GM19193 (cell line): ENCODE results near the gene ATG12.

ENCODE experiments used
- POLR2A ChIP-seq: IDR thresholded peaks from 4 replicates; pipeline ENCODE4 v1.6.1; 2011; ENCODE audit not compliant: insufficient read depth, insufficient read length; ENCODE audit errors: extremely low read depth

ATG12 gene

DNA sequence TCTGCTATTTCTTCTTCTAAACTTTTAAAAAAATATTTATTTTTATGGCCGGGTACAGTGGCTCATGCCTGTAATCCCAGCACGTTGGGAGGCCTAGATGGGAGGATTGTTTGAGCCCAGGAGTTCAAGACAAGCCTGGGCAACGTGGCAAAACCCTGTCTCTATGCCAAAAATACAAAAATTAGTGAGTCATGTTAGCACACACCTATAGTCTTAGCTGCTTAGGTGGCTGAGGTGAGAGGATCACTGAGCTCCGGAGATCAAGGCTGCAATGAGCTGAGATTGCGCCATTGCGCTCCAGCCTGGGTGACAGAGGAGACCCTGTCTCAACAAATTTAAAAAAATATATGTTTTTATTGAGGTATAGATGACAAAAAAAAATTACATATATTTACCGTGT, 5.9 kb upstream of the ATG12 start:
- TF ChIP-seq POLR2A, result no peak

GRCh38 chr5:115844321-115844817, 3.0 kb upstream of the ATG12 start:
- no peak for TF ChIP-seq POLR2A

DNA sequence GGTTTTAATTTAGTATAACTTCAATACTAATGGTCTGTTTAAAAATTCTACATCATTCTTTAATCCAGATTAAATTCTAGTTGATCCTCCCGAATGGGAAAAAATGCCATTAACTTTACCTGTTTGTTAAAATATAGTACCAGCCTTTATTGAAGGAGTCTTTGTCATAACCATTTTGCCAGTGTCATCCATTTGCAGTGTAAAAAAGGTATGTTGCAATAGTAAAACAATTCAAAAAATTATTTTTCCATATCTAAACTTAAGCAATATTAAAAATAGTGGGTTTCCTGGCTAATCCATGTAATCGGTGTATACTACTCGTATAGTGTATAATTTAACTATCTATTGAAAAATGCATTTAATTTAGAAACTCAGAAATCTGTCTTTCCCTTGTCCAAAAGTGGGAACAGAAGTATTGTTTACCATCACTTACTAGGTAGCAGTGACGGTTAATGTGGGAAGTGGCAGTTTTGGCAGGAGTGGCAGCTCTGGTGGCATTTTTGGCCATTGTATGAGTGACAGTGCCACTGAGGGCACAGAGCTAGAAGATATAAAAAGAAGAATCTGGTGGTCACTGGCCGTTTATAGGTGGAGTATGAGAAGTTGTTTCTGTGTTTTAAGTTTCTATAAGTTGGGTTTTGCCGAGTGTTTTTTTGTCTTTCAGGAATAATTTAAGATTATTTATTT, 2.2 kb upstream of the ATG12 start:
- no peak for TF ChIP-seq POLR2A

DNA sequence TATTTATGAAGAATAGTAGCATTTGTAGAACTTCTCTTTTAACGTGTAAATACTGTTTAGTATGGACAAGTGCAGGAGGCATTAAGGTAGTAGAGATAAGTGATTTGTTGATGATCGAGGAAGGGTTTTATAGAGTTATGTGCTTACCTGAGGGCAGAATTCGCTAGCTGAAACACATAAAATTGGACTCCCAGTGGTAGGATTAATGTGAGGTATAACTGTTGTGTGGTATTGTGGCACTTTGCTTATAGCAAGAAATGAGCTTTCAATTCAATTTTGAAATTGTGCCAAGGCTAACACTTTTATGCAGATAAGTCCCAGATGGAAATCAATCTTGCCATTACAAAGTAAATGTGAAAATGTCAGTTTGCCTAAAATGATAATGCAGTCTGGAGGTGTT, 1.6 kb upstream of the ATG12 start:
- TF ChIP-seq POLR2A, result no peak

DNA sequence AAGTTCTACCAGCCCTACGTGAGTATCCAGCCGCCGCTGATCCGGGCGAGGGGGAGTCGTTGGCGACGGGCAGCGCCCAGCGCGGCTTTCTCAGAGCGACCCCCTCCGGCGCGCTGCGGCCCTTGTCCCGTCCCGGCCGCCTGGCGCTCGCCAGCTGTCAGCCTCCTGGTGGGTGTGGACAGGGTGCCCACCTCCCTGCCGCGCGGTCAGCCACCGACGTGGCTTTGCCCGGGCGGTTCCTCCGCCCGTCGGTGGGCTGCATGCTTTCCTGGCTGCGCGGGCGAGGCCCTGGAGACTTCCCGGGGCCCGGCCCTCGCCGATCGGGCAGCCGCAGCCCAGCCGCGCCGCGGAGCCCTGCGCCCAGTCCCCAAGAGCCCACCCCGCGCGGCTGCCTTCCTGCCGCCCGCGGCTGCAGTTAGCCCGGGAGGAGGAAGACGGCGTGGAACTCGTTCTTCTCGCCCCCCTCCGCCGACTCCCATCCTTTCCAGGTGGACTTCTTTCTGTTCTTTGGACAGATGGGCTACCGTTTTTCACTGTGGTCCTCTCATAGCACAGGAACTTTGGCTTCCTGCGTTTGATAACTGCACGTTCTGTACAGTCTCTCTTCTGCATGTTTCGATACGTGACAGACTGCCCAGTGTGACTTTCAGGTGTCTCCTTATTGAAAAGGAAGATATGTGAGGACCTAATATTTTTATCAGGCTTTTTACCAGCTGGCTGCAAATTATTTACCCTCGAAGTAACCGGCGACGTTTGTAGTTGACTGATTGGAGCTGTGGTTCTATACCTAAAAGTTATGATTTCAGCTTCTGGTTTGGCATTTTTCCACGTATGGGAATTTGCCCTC, 947 bp upstream of the ATG12 start:
- no peak for TF ChIP-seq POLR2A

GRCh38 chr5:115840873-115841272, 492 bp downstream of the ATG12 start:
- no peak for TF ChIP-seq POLR2A

DNA sequence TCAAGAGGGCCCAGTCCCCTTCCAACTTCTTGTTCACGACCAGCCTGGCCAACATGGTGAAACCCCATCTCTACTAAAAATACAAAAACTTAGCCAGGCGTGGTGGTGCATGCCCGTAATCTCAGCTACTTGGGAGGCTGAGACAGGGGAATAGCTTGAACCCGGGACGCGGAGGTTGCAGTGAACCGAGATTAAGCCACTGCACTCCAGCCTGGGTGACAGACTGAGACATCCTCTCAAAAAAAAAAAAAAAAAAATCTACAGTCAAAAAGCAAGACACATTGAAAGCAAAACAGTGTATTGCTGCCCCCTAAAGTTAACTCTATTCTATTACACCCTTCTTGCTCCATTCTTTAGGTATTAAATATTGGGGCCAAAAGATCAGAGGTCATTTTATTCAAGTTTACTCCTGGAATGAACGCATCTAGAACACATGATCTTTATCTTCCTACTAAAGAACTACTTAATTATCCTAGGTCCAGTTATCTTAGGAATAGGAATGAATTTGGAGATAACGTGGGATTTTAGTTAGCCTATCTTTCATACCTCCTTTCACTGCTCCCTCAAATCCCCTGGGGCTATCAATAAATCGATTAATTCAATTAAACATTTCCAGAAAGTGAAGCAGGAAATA, 2.4 kb downstream of the ATG12 start:
- no peak for TF ChIP-seq POLR2A

GRCh38 chr5:115835481-115835880, 5.9 kb downstream of the ATG12 start:
- no peak for TF ChIP-seq POLR2A

DNA sequence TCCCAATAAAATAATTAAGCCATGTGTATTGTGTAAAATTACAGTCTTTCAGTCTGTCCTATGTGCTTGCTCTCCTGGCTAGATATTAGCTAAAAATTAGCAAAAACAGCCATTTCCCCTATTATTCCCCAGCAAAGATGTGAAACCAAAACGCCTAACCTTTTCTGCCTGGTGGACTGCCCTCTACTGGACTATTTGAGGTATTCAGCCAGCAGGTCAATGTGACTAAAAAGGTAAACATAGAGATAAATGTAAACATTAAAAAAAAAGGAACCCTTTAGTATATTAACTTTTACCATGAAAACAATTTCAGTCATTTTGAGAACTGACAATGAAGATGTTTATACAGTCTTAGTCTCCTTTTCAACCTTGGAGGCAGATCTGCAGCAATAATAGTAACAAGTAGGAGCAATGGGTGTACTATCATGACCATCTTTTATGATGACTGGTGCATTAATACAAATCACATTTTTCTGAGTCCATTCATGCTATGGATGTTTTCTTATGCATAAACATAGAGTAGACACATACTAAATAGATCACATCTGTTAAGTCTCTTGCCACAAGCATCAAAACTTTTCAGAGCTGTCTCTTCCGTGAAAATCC, 10.1 kb downstream of the ATG12 start:
- TF ChIP-seq POLR2A, result no peak

GRCh38 chr5:115829913-115830312, 11.5 kb downstream of the ATG12 start:
- TF ChIP-seq POLR2A, result no peak

- TF ChIP-seq POLR2A, result no peak
These were observed 15.4 kb downstream of the ATG12 start for GRCh38 chr5:115825948-115826347.

- no peak for TF ChIP-seq POLR2A
These were observed 20.5 kb downstream of the ATG12 start for GRCh38 chr5:115820846-115821245.

DNA sequence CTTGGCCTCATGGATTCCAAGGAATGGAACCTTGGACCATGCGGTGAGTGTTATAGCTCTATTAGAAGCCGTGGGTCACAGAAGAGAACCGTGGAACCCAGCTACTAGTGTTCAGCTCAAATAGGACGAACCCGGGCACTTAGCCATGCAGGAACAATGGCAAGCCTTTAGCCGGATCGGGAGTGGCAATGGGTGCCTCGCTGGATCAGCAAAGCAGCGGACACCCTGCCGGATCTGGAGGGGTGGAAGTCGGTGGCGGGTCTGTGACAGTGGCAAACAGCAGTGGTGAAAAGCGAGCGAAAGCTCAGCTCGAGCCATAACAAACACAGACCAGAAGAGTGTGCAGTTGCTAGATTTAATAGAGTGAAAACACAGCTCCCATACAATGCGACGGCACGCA, 22.5 kb downstream of the ATG12 start:
- no peak for TF ChIP-seq POLR2A

DNA sequence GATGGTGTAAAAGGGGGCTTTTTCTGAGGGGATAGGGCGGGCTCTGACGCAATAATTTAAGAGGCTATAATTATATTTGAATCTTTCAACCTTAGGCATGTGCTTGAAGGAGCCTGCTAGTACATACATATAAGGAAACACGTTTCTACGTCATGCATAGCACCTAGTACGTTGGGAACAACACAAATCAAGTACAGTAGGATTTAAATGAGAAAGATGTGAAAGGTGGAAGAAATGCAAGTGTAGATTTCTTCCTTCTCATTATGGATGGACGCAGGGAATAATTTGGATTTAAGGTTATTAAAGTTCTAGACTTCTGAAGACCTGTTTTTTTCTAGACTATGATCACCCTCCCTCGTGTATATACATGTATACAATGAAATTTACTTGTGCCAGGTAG, 24.0 kb downstream of the ATG12 start:
- no peak for TF ChIP-seq POLR2A
